ENCODE measurements around the gene VPS16.

The VPS16 gene

GRCh38 chr20:2899243-2899642 lies 58.7 kb downstream of the VPS16 start:
- no peak for DNase-seq (ENCODE audit: low read depth in 2 of 2, low spot score in 1 of 2)

- no peak for DNase-seq (ENCODE audit: low read depth in 2 of 2, low spot score in 1 of 2)
Measured at GRCh38 chr20:2900845-2901592, 60.5 kb downstream of the VPS16 start.

DNA sequence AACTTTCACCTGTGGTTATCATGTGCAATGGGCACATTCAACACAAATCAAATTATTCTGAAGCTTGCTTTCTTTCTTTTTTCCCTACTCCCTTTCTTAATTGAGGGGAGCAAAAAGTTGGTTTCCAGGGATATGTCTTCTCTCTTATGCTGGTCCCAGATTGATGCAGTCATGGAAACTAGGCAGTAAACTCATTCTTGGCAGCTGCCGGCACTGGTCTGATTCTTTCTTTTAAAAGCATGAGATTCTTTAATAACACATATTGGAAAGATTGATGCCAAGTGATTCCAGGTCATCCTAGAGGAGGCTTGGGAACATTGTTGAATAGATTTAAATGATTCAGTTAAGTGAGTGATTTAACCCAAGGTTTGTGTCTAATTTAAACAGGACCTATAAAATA lies 61.7 kb downstream of the VPS16 start:
- DNase-seq (ENCODE audit: low read depth in 2 of 2, low spot score in 1 of 2): no peak

DNA sequence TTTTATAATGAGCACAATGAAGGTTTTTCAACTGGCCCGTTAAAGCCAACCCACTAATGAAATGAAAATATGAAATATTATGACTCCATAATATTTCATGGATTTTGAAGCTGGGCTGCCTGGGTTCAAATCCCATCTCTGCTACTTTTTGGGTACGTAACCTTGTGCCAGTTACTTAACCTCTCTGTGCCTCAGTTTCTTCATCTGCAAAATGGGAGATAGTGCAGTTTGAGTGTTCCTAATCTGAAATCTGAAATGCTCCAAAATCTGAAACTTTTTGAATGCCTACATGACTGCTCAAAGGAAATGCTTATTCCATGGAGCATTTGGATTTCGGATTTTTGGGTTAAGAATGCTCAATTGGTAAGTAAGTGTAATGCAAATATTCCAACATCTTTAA lies 62.3 kb downstream of the VPS16 start:
- no peak for DNase-seq (ENCODE audit: low read depth in 2 of 2, low spot score in 1 of 2)

- no peak for DNase-seq (ENCODE audit: low read depth in 2 of 2, low spot score in 1 of 2)
Measured at GRCh38 chr20:2903686-2904085, 63.1 kb downstream of the VPS16 start.

- no peak for DNase-seq (ENCODE audit: low read depth in 2 of 2, low spot score in 1 of 2)
Measured at GRCh38 chr20:2907519-2907918, 67.0 kb downstream of the VPS16 start.

DNA sequence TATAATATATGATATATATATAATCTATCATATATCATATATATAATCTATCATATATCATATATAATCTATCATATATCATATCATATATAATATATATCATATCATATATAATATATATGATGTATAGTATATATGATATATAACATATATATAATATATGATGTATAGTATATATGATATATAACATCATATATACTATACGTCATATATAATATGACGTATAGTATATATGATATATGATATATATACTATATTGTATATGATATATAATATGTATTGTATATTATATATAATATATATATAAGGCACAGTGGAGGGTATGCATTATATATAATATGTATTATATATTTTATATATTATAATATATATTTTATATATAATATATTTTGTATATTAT lies 69.4 kb downstream of the VPS16 start:
- no peak for DNase-seq (ENCODE audit: low read depth in 2 of 2, low spot score in 1 of 2)

DNA sequence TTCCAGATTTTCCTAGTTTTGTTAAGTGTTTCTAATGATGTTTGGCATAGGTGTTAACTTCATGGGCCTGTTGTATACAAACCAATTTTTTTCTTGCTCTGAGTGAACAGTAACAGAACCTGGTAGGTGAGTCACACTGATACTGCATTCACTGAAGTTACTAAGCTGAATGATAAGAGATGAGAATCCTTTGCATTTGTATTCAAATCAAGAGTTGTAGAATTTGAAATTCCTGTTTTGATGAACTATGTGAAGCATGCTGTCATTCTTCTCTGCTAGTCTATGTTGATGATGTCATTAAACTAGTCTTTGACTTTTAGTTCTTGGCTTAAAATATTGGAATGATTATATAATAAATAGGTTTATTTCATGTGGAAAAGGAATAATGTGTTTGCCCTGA lies 70.7 kb downstream of the VPS16 start:
- DNase-seq (ENCODE audit: low read depth in 2 of 2, low spot score in 1 of 2): no peak

- DNase-seq (ENCODE audit: low read depth in 2 of 2, low spot score in 1 of 2): no peak
Measured at GRCh38 chr20:2914160-2914559, 73.6 kb downstream of the VPS16 start.

Measured in stimulated activated CD8-positive, alpha-beta memory T cell treated with anti-CD3 and anti-CD28 coated beads, Interleukin-4, amount 100 ng/mL, for 1 hour (primary cell).